ENCODE data around the gene NPPC. TPM values are rescaled to one million over a fixed set of nuclear protein-coding genes. Genes with fewer than 3 reads are reported as not detected.

NPPC gene
- total RNA-seq, 1 donor from 2014 or later = not detected

DNA sequence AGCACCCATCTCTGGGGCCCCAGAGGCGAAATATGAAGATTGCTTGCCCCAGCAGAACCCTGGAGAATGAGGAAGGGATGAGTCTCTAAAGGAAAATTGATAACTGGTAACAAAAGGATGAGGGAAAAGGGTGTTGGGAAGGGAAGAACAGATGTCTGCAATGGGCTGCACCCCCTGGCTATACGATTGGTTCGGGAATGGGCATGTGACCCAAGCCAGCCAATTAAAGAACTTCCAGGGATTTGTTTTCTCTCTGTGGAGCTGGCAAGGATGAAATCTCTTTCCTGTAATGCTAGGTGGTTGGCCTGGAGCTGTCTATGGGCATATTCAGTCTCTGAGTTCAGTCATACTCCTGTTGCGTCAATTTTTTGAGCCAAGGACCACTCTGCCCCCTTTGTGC lies 12.8 kb upstream of the NPPC start:
- no peak overlapping the region for H3K4me3 ChIP-seq (ENCODE audit: low read depth, low read length)
- no peaks in the 10 kb centered on the region for H3K36me3 ChIP-seq (ENCODE audit: control insufficient read depth, insufficient read depth, low read length)
- TF ChIP-seq, protein P1, sequence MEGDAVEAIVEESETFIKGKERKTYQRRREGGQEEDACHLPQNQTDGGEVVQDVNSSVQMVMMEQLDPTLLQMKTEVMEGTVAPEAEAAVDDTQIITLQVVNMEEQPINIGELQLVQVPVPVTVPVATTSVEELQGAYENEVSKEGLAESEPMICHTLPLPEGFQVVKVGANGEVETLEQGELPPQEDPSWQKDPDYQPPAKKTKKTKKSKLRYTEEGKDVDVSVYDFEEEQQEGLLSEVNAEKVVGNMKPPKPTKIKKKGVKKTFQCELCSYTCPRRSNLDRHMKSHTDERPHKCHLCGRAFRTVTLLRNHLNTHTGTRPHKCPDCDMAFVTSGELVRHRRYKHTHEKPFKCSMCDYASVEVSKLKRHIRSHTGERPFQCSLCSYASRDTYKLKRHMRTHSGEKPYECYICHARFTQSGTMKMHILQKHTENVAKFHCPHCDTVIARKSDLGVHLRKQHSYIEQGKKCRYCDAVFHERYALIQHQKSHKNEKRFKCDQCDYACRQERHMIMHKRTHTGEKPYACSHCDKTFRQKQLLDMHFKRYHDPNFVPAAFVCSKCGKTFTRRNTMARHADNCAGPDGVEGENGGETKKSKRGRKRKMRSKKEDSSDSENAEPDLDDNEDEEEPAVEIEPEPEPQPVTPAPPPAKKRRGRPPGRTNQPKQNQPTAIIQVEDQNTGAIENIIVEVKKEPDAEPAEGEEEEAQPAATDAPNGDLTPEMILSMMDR (IDR thresholded peaks at IDR 0.05; ENCODE audit: insufficient read depth, low read length, severe bottlenecking) = no peak
- H3K27me3 ChIP-seq (ENCODE audit: control insufficient read depth, insufficient read depth, low read length) = no peaks in the 10 kb centered on the region
- no peak for DNase-seq (ENCODE audit: low read depth)
- peak; percentile 60 for FAIRE-seq

DNA sequence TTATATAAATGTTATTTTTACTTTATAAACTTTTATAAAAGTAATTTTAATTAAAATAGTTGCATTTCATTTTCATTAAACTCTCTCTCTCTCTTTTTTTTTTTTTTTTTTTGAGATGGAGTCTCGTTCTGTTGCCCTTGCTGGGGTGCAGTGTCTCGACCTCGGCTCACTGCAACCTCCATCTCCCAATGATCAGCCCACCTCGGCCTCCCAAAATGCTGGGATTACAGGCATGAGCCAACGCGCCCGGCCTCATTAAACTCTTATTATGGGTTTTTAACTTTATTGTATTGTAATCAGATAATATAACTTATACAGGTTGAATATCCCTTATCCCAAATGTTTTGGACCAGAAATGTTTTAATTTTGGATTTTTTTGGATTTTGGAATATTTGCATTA lies 10.9 kb upstream of the NPPC start:
- FAIRE-seq (no peak), DNase-seq (ENCODE audit: low read depth) (no peak)
- no peaks in the 10 kb centered on the region for H3K27me3 ChIP-seq (ENCODE audit: control insufficient read depth, insufficient read depth, low read length)
- TF ChIP-seq, protein P1 (IDR thresholded peaks at IDR 0.05; ENCODE audit: insufficient read depth, low read length, severe bottlenecking) = no peak
- no peaks in the 10 kb centered on the region for H3K36me3 ChIP-seq (ENCODE audit: control insufficient read depth, insufficient read depth, low read length)
- no peak overlapping the region for H3K4me3 ChIP-seq (ENCODE audit: low read depth, low read length)

DNA sequence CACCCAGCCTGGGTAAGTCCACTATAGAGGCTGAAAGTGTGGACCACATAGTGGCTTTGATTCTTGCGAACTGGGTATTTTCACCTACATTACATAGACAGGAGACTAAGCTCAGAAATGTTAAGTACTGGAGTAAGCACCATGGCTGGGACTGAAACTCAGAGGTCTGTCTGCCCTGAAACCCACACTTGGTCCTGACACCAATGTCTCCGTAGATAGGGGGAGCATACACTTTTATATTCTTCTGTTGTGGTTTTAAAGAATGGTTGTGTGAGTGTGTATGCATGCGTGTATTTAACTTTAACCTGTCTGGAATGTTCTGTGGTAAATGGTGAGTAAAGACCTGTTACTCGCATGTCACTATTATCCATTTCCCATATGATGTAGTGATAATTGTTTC lies 10.3 kb upstream of the NPPC start:
- peak; percentile 23 for FAIRE-seq
- DNase-seq (ENCODE audit: low read depth) = peak; percentile 33
- TF ChIP-seq, protein P1 (IDR thresholded peaks at IDR 0.05; ENCODE audit: insufficient read depth, low read length, severe bottlenecking) = no peak
- H3K4me3 ChIP-seq (ENCODE audit: low read depth, low read length) = no peak overlapping the region
- H3K36me3 ChIP-seq (ENCODE audit: control insufficient read depth, insufficient read depth, low read length) = no peaks in the 10 kb centered on the region
- H3K27me3 ChIP-seq (ENCODE audit: control insufficient read depth, insufficient read depth, low read length) = no peaks in the 10 kb centered on the region

DNA sequence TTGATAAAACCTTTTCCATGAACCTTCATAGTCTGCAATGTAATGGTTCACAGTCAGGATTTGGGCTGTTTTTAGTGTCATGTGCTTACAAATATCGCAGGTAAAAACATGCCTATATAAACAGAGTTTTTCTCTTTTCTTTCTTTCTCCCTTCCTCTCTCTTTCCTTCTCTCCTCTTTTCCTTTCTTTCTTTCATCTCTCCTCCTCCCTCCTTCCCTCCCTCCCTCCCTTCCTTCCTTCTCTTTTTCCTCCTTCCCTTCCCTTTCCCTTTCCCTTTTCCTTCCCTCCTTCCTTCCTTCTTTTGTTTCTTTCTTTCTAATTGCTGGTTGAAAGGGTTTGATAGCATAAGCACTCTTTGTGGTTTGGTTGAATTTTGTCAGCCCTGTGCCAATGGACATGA lies 9.6 kb upstream of the NPPC start:
- DNase-seq (ENCODE audit: low read depth) (no peak), FAIRE-seq (no peak)
- H3K4me3 ChIP-seq (ENCODE audit: low read depth, low read length) = no peak overlapping the region
- no peaks in the 10 kb centered on the region for H3K36me3 ChIP-seq (ENCODE audit: control insufficient read depth, insufficient read depth, low read length)
- peaks cover under 1% of the 10 kb centered on the region for H3K27me3 ChIP-seq (ENCODE audit: control insufficient read depth, insufficient read depth, low read length)
- TF ChIP-seq, protein P1 (IDR thresholded peaks at IDR 0.05; ENCODE audit: insufficient read depth, low read length, severe bottlenecking) = no peak

DNA sequence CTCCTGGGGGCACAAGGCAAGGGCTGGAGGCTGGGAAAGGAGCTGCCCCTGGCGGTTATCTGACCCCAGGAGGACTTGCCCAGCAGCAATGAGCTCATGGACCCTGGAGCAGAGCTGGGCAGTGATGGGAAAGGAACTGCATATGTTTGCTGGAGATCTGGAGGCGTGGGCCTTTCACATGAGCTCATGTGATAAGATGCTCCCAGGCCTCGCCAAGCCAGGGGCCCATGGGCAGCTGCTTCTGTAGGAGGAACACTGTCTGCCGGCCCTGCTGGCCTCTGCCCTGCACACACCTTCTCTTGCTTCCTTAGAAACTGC lies 9.0 kb upstream of the NPPC start:
- no peaks in the 10 kb centered on the region for H3K36me3 ChIP-seq (ENCODE audit: control insufficient read depth, insufficient read depth, low read length)
- DNase-seq (ENCODE audit: low read depth) (no peak), FAIRE-seq (no peak)
- H3K4me3 ChIP-seq (ENCODE audit: low read depth, low read length) = no peak overlapping the region
- H3K27me3 ChIP-seq (ENCODE audit: control insufficient read depth, insufficient read depth, low read length) = peaks cover 3% of the 10 kb centered on the region
- TF ChIP-seq, protein P1 (IDR thresholded peaks at IDR 0.05; ENCODE audit: insufficient read depth, low read length, severe bottlenecking) = no peak

DNA sequence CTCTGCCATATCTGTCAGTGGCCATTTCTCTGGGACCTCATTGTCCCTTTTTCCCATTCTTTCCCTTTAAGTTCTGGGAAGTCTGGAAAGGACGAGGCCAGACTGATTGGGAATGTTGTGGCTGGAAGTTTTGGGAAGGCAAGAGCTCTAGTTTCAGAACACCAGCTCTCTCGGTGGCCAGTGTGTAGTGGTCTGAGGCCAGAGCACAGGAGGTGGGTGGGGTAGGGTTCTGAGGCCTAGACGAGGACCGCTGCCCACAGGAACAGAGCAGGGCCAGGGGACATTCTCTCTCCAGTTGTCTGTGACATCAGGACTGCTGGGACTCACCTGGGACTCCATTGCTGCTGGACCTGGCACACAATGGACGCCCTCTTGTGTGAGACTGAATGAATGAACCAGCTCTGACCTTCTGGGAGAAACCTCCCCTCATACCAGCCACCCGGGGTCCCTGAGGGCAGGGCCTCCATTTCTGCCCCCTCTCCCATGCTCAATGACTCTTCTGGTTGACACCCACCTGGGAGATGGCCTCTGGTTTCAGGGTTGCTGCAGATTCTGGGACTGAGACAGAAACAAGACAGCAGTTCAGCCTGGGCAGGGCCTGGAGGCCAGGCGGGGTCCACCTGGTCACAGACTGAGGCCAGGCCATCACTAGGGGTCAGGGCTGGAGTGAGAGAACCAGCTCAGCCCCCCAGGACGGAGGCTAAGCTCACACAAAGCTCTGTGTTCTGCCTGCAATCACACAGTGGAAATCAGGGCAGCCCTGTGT lies 8.4 kb upstream of the NPPC start:
- TF ChIP-seq, protein P1 (IDR thresholded peaks at IDR 0.05; ENCODE audit: insufficient read depth, low read length, severe bottlenecking) = no peak
- Histone ChIP-seq H3K36me3 (ENCODE audit: control insufficient read depth, insufficient read depth, low read length) (no peaks in the 10 kb centered on the region), H3K4me3 (ENCODE audit: low read depth, low read length) (no peak overlapping the region), H3K27me3 (ENCODE audit: control insufficient read depth, insufficient read depth, low read length) (peaks cover 3% of the 10 kb centered on the region)
- DNase-seq (ENCODE audit: low read depth) (no peak), FAIRE-seq (no peak)
